ENCODE measurements around the gene NFIX.
A peak's percentile ranks its signal among the peaks of the same experiment; 100 is the strongest.

NFIX gene

GRCh38 chr19:13035820-13036365, 40.6 kb downstream of the NFIX start:
- H3K4me1 ChIP-seq (ENCODE audit: control insufficient read depth, low read depth, low read length): no peaks in the 10 kb centered on the region
- no peak overlapping the region for H3K4me3 ChIP-seq (ENCODE audit: low read length)
- H2AK5ac ChIP-seq (ENCODE audit: low read length): no peak overlapping the region
- H4K8ac ChIP-seq (ENCODE audit: low read depth, low read length): no peak overlapping the region
- no peak overlapping the region for H3K23ac ChIP-seq (ENCODE audit: low read length)
- no peak overlapping the region for H3K9ac ChIP-seq (ENCODE audit: low read length)
- no peak overlapping the region for H4K5ac ChIP-seq (ENCODE audit: low read length)
- DNase-seq: no peak
- peaks cover 3% of the 10 kb centered on the region for H3K27me3 ChIP-seq (ENCODE audit: insufficient read depth, low read length, poor library complexity)
- H3K4ac ChIP-seq (ENCODE audit: low read depth, low read length): no peak overlapping the region
- no peak overlapping the region for H3K18ac ChIP-seq (ENCODE audit: low read length)
- H3K56ac ChIP-seq (ENCODE audit: low read length): no peak overlapping the region
- H3K79me1 ChIP-seq (ENCODE audit: low read length): no peaks in the 10 kb centered on the region
- H3K79me2 ChIP-seq (ENCODE audit: control insufficient read depth, insufficient read depth, low read length): no peaks in the 10 kb centered on the region
- no peak overlapping the region for H2BK120ac ChIP-seq (ENCODE audit: low read depth, low read length)
- H3K36me3 ChIP-seq (ENCODE audit: control insufficient read depth, insufficient read depth, low read length): no peaks in the 10 kb centered on the region
- H2BK15ac ChIP-seq (replicated peaks; ENCODE audit: low read depth): no peak overlapping the region
- no peak overlapping the region for H2BK5ac ChIP-seq (ENCODE audit: low read length)
- no peak overlapping the region for H3K27ac ChIP-seq (ENCODE audit: low read depth, low read length)
- H3K4me2 ChIP-seq (ENCODE audit: low read length): no peak overlapping the region
- WGBS (ENCODE audit: extremely low coverage, insufficient coverage, low lambda C conversion rate): no CpG with 5 or more reads among the region's 13 CpGs

GRCh38 chr19:13036366-13036976, 41.2 kb downstream of the NFIX start:
- H3K27me3 ChIP-seq (ENCODE audit: insufficient read depth, low read length, poor library complexity): peaks cover 2% of the 10 kb centered on the region
- H2BK120ac ChIP-seq (ENCODE audit: low read depth, low read length): no peak overlapping the region
- H3K4me1 ChIP-seq (ENCODE audit: control insufficient read depth, low read depth, low read length): no peaks in the 10 kb centered on the region
- no peak overlapping the region for H3K4ac ChIP-seq (ENCODE audit: low read depth, low read length)
- H3K79me1 ChIP-seq (ENCODE audit: low read length): no peaks in the 10 kb centered on the region
- H3K23ac ChIP-seq (ENCODE audit: low read length): no peak overlapping the region
- no peak overlapping the region for H3K4me3 ChIP-seq (ENCODE audit: low read length)
- H4K5ac ChIP-seq (ENCODE audit: low read length): no peak overlapping the region
- H2BK15ac ChIP-seq (replicated peaks; ENCODE audit: low read depth): no peak overlapping the region
- H3K18ac ChIP-seq (ENCODE audit: low read length): no peak overlapping the region
- no peaks in the 10 kb centered on the region for H3K79me2 ChIP-seq (ENCODE audit: control insufficient read depth, insufficient read depth, low read length)
- no CpG with 5 or more reads among the region's 18 CpGs for WGBS (ENCODE audit: extremely low coverage, insufficient coverage, low lambda C conversion rate)
- no peak overlapping the region for H4K8ac ChIP-seq (ENCODE audit: low read depth, low read length)
- H3K36me3 ChIP-seq (ENCODE audit: control insufficient read depth, insufficient read depth, low read length): no peaks in the 10 kb centered on the region
- DNase-seq: peak; percentile 88
- H3K4me2 ChIP-seq (ENCODE audit: low read length): no peak overlapping the region
- no peak overlapping the region for H2BK5ac ChIP-seq (ENCODE audit: low read length)
- no peak overlapping the region for H3K9ac ChIP-seq (ENCODE audit: low read length)
- H3K27ac ChIP-seq (ENCODE audit: low read depth, low read length): no peak overlapping the region
- no peak overlapping the region for H3K56ac ChIP-seq (ENCODE audit: low read length)
- H2AK5ac ChIP-seq (ENCODE audit: low read length): no peak overlapping the region

GRCh38 chr19:13037161-13037560, 41.9 kb downstream of the NFIX start:
- Histone ChIP-seq H3K4me1 (ENCODE audit: control insufficient read depth, low read depth, low read length) (no peaks in the 10 kb centered on the region), H2BK15ac (replicated peaks; ENCODE audit: low read depth) (no peak overlapping the region), H4K8ac (ENCODE audit: low read depth, low read length) (no peak overlapping the region), H3K79me1 (ENCODE audit: low read length) (no peaks in the 10 kb centered on the region), H3K27ac (ENCODE audit: low read depth, low read length) (no peak overlapping the region), H2AK5ac (ENCODE audit: low read length) (no peak overlapping the region), H3K79me2 (ENCODE audit: control insufficient read depth, insufficient read depth, low read length) (no peaks in the 10 kb centered on the region), H3K4me3 (ENCODE audit: low read length) (no peak overlapping the region), H3K27me3 (ENCODE audit: insufficient read depth, low read length, poor library complexity) (no peaks in the 10 kb centered on the region), H3K9ac (ENCODE audit: low read length) (no peak overlapping the region), H3K56ac (ENCODE audit: low read length) (no peak overlapping the region), H3K4me2 (ENCODE audit: low read length) (no peak overlapping the region), H2BK120ac (ENCODE audit: low read depth, low read length) (no peak overlapping the region), H3K4ac (ENCODE audit: low read depth, low read length) (no peak overlapping the region), H2BK5ac (ENCODE audit: low read length) (no peak overlapping the region), H3K36me3 (ENCODE audit: control insufficient read depth, insufficient read depth, low read length) (no peaks in the 10 kb centered on the region), H3K18ac (ENCODE audit: low read length) (no peak overlapping the region), H3K23ac (ENCODE audit: low read length) (no peak overlapping the region), H4K5ac (ENCODE audit: low read length) (no peak overlapping the region)
- WGBS (ENCODE audit: extremely low coverage, insufficient coverage, low lambda C conversion rate): no CpG with 5 or more reads among the region's 7 CpGs
- peak; percentile 83 for DNase-seq

GRCh38 chr19:13037731-13038130, 42.5 kb downstream of the NFIX start:
- Histone ChIP-seq H3K18ac (ENCODE audit: low read length) (no peak overlapping the region), H2BK15ac (replicated peaks; ENCODE audit: low read depth) (no peak overlapping the region), H3K36me3 (ENCODE audit: control insufficient read depth, insufficient read depth, low read length) (no peaks in the 10 kb centered on the region), H2BK5ac (ENCODE audit: low read length) (no peak overlapping the region), H3K27ac (ENCODE audit: low read depth, low read length) (no peak overlapping the region), H3K4me3 (ENCODE audit: low read length) (no peak overlapping the region), H4K5ac (ENCODE audit: low read length) (no peak overlapping the region), H2BK120ac (ENCODE audit: low read depth, low read length) (no peak overlapping the region), H3K4ac (ENCODE audit: low read depth, low read length) (no peak overlapping the region), H3K23ac (ENCODE audit: low read length) (no peak overlapping the region), H2AK5ac (ENCODE audit: low read length) (no peak overlapping the region), H3K4me2 (ENCODE audit: low read length) (no peak overlapping the region), H4K8ac (ENCODE audit: low read depth, low read length) (no peak overlapping the region), H3K4me1 (ENCODE audit: control insufficient read depth, low read depth, low read length) (no peaks in the 10 kb centered on the region), H3K9ac (ENCODE audit: low read length) (no peak overlapping the region), H3K79me1 (ENCODE audit: low read length) (no peaks in the 10 kb centered on the region), H3K27me3 (ENCODE audit: insufficient read depth, low read length, poor library complexity) (no peaks in the 10 kb centered on the region), H3K79me2 (ENCODE audit: control insufficient read depth, insufficient read depth, low read length) (no peaks in the 10 kb centered on the region), H3K56ac (ENCODE audit: low read length) (no peak overlapping the region)
- DNase-seq: no peak
- no CpG with 5 or more reads among the region's 7 CpGs for WGBS (ENCODE audit: extremely low coverage, insufficient coverage, low lambda C conversion rate)

- no CpG with 5 or more reads among the region's 13 CpGs for WGBS (ENCODE audit: extremely low coverage, insufficient coverage, low lambda C conversion rate)
- H3K18ac ChIP-seq (ENCODE audit: low read length): no peak overlapping the region
- H4K5ac ChIP-seq (ENCODE audit: low read length): no peak overlapping the region
- no peak overlapping the region for H4K8ac ChIP-seq (ENCODE audit: low read depth, low read length)
- H3K36me3 ChIP-seq (ENCODE audit: control insufficient read depth, insufficient read depth, low read length): no peaks in the 10 kb centered on the region
- H2BK120ac ChIP-seq (ENCODE audit: low read depth, low read length): no peak overlapping the region
- H3K4me3 ChIP-seq (ENCODE audit: low read length): no peak overlapping the region
- H3K27ac ChIP-seq (ENCODE audit: low read depth, low read length): no peak overlapping the region
- no peak overlapping the region for H3K9ac ChIP-seq (ENCODE audit: low read length)
- H3K27me3 ChIP-seq (ENCODE audit: insufficient read depth, low read length, poor library complexity): no peaks in the 10 kb centered on the region
- H3K56ac ChIP-seq (ENCODE audit: low read length): no peak overlapping the region
- H3K79me2 ChIP-seq (ENCODE audit: control insufficient read depth, insufficient read depth, low read length): no peaks in the 10 kb centered on the region
- no peaks in the 10 kb centered on the region for H3K79me1 ChIP-seq (ENCODE audit: low read length)
- no peak overlapping the region for H3K4me2 ChIP-seq (ENCODE audit: low read length)
- DNase-seq: no peak
- H2BK15ac ChIP-seq (replicated peaks; ENCODE audit: low read depth): no peak overlapping the region
- no peak overlapping the region for H3K23ac ChIP-seq (ENCODE audit: low read length)
- H2BK5ac ChIP-seq (ENCODE audit: low read length): no peak overlapping the region
- H2AK5ac ChIP-seq (ENCODE audit: low read length): no peak overlapping the region
- no peak overlapping the region for H3K4ac ChIP-seq (ENCODE audit: low read depth, low read length)
- no peaks in the 10 kb centered on the region for H3K4me1 ChIP-seq (ENCODE audit: control insufficient read depth, low read depth, low read length)
These were observed 43.3 kb downstream of the NFIX start for GRCh38 chr19:13038306-13039210.
